ENCODE data around the gene SPP2.

The SPP2 gene

DNA sequence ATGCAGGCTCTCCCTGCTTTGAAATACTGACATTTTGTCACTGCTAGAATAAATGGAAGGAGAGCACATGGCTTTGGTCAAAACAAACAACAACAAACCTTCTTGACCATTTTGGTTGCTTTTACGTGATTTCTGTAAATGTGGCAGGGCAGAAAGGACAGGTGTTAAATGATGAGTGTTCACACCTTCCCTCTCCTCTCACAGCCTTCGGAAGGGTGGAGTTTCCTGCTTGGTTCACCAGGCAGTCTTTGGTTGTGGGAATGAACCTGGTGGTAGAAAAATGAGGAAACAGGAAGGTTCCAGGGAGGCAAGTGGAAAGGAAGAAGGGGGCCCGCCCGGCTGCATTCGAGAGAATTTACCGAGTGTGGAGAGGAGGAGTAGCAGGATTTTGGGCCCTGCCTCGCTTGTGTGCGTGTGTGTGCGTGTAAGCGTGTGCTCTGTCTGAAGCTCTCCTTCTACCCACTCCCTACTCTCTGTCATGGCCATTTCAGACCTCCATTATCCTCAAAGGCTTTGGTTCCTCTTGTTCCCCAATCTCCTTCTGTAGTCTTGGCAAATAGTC is 23.7 kb upstream of the SPP2 start:
- no peak for TF ChIP-seq POLR2A (IDR thresholded peaks at IDR 0.05; ENCODE audit: low read depth, low read length)
- FAIRE-seq = no peak
- no peak for DNase-seq (ENCODE audit: insufficient read length, low spot score)

DNA sequence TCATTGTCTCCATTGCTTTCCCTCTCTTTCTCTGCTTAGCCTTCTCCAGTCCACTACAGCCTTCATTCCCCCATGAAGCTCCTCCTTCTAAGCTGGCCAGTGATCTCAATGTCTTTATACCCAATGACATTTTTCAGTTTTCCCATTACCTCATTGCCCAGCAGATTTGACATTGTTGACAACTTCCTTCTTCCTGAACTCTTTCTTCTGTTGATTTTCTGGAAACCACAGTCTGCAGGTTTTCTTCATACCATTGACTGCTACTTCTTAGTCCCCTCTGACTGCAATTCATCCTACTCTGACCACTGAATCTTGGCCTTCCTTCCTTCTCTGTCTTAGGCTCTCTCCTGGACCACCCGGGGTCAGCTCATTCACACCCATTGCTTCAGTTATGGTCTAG is 22.9 kb upstream of the SPP2 start:
- FAIRE-seq = no peak
- TF ChIP-seq POLR2A (IDR thresholded peaks at IDR 0.05; ENCODE audit: low read depth, low read length) = no peak
- no peak for DNase-seq (ENCODE audit: insufficient read length, low spot score)

GRCh38 chr2:234029150-234029733 is 21.3 kb upstream of the SPP2 start:
- no peak for FAIRE-seq
- no peak for TF ChIP-seq POLR2A (IDR thresholded peaks at IDR 0.05; ENCODE audit: low read depth, low read length)
- no peak for DNase-seq (ENCODE audit: insufficient read length, low spot score)

GRCh38 chr2:234031207-234031606 is 19.3 kb upstream of the SPP2 start:
- FAIRE-seq (no peak), DNase-seq (ENCODE audit: insufficient read length, low spot score) (no peak)
- no peak for TF ChIP-seq POLR2A (IDR thresholded peaks at IDR 0.05; ENCODE audit: low read depth, low read length)

GRCh38 chr2:234032279-234032856 is 18.1 kb upstream of the SPP2 start:
- FAIRE-seq (no peak), DNase-seq (ENCODE audit: insufficient read length, low spot score) (no peak)
- no peak for TF ChIP-seq POLR2A (IDR thresholded peaks at IDR 0.05; ENCODE audit: low read depth, low read length)

DNA sequence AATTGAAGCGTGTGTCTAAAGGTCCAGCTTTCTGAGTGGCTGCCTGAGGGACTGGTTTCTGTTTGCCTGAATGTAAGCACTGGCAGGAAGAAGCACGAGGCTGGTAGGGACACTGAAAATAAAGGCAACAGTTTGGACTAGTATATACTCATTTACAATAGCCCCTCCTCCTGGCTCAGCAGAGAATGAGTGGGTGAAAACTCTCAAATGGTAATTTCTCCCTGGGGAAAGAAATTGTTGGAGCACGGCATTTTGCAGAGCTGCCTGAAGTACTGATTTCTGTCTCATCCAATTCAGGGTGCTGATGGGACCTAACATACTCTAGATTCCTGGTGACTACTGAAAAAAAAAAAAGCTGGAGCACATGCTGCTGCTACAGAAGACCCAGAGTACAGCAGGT is 17.3 kb upstream of the SPP2 start:
- TF ChIP-seq POLR2A (IDR thresholded peaks at IDR 0.05; ENCODE audit: low read depth, low read length) = no peak
- no peak for DNase-seq (ENCODE audit: insufficient read length, low spot score)
- FAIRE-seq = no peak

GRCh38 chr2:234033885-234034284 is 16.6 kb upstream of the SPP2 start:
- FAIRE-seq = no peak
- TF ChIP-seq POLR2A (IDR thresholded peaks at IDR 0.05; ENCODE audit: low read depth, low read length) = no peak
- DNase-seq (ENCODE audit: insufficient read length, low spot score) = no peak

- no peak for FAIRE-seq
- no peak for DNase-seq (ENCODE audit: insufficient read length, low spot score)
- no peak for TF ChIP-seq POLR2A (IDR thresholded peaks at IDR 0.05; ENCODE audit: low read depth, low read length)
Measured at GRCh38 chr2:234038076-234038802, 12.3 kb upstream of the SPP2 start.

DNA sequence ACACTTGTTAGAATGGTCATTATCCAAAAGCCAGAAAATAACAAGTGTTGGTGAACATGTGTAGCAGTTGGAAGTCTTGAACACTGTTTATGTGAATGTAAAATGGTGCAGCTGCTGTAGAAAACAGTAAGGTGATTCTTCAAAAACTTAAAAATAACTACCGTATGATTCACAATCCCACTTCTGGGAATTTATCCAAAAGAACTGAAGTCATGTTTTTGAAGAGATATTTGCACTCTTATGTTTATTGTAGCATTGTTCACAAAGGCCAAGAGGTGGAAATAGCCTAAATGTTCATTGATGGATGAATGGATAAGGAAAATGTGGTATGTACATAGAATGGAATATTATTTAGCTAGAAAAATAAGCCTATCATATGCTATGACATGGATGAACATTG is 6.3 kb upstream of the SPP2 start:
- DNase-seq (ENCODE audit: insufficient read length, low spot score) (no peak), FAIRE-seq (peak; percentile 100)
- no peak for TF ChIP-seq POLR2A (IDR thresholded peaks at IDR 0.05; ENCODE audit: low read depth, low read length)

DNA sequence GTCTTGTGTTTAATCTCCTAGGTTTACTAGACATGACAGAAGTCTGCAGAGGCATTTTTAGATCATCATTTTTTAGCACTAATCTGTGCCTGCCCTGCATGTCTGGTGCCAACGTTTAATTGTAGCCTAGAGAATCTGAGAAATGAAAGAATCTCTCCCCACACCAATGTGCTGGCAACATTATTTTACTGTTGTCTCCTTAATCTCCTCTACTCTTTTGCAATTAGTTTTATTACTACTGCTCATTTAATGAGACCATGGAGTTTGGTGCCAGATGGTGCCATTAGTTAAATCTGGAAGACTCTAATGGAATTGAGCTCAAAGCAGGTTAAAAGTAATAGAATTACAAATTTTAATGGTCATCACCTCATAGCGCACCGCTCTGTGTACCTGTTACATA is 4.0 kb upstream of the SPP2 start:
- FAIRE-seq = no peak
- no peak for TF ChIP-seq POLR2A (IDR thresholded peaks at IDR 0.05; ENCODE audit: low read depth, low read length)
- DNase-seq (ENCODE audit: insufficient read length, low spot score) = no peak

- FAIRE-seq = no peak
- TF ChIP-seq POLR2A (IDR thresholded peaks at IDR 0.05; ENCODE audit: low read depth, low read length) = no peak
- no peak for DNase-seq (ENCODE audit: insufficient read length, low spot score)
Measured at GRCh38 chr2:234047361-234047760, 3.1 kb upstream of the SPP2 start.

GRCh38 chr2:234048049-234048448 is 2.5 kb upstream of the SPP2 start:
- DNase-seq (ENCODE audit: insufficient read length, low spot score) (no peak), FAIRE-seq (no peak)
- TF ChIP-seq POLR2A (IDR thresholded peaks at IDR 0.05; ENCODE audit: low read depth, low read length) = no peak

GRCh38 chr2:234051374-234052070 is 1.0 kb downstream of the SPP2 start:
- TF ChIP-seq POLR2A (IDR thresholded peaks at IDR 0.05; ENCODE audit: low read depth, low read length) = no peak
- DNase-seq (ENCODE audit: insufficient read length, low spot score) = no peak
- FAIRE-seq = peak; percentile 33

GRCh38 chr2:234058881-234059280 is 8.4 kb downstream of the SPP2 start:
- TF ChIP-seq POLR2A (IDR thresholded peaks at IDR 0.05; ENCODE audit: low read depth, low read length) = no peak
- DNase-seq (ENCODE audit: insufficient read length, low spot score) (no peak), FAIRE-seq (no peak)

All from H54 (cell line).